Measurements from ENCODE around the gene DNAAF5. TPM values are rescaled to one million over a fixed set of nuclear protein-coding genes. Genes with fewer than 3 reads are reported as not detected.
"Not testable (repeated sequence)": the region's sequence is repeated elsewhere in the genome, so short reads cannot be mapped to it uniquely, and the experiment has no call there.

The DNAAF5 gene
- polyA plus RNA-seq, 1 experiment: 27.0 TPM

GRCh38 chr7:742791-743190 is 16.3 kb downstream of the DNAAF5 start:
- ChIA-PET CTCF (interaction anchor here (0.9 kb wide), 1 partner anchor 43 kb away, joined by 4 read pairs; no protein-coding TSS in a partner anchor), POLR2A (interaction anchor here (0.6 kb wide), 1 partner anchor 44 kb away, joined by 4 read pairs; no protein-coding TSS in a partner anchor)
- TF ChIP-seq, protein P1, sequence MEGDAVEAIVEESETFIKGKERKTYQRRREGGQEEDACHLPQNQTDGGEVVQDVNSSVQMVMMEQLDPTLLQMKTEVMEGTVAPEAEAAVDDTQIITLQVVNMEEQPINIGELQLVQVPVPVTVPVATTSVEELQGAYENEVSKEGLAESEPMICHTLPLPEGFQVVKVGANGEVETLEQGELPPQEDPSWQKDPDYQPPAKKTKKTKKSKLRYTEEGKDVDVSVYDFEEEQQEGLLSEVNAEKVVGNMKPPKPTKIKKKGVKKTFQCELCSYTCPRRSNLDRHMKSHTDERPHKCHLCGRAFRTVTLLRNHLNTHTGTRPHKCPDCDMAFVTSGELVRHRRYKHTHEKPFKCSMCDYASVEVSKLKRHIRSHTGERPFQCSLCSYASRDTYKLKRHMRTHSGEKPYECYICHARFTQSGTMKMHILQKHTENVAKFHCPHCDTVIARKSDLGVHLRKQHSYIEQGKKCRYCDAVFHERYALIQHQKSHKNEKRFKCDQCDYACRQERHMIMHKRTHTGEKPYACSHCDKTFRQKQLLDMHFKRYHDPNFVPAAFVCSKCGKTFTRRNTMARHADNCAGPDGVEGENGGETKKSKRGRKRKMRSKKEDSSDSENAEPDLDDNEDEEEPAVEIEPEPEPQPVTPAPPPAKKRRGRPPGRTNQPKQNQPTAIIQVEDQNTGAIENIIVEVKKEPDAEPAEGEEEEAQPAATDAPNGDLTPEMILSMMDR (IDR thresholded peaks at IDR 0.05; ENCODE audit: insufficient read depth, low read depth, low read length): no peak
- Histone ChIP-seq H3K4me3 (ENCODE audit: low read depth, low read length) (no peak overlapping the region), H3K27me3 (ENCODE audit: control insufficient read depth, insufficient read depth, low read length) (no peaks in the 10 kb centered on the region), H3K36me3 (ENCODE audit: control insufficient read depth, insufficient read depth, low read length) (peaks cover 13% of the 10 kb centered on the region)
- no peak for DNase-seq (ENCODE audit: low read depth)

- H3K4me3 ChIP-seq (ENCODE audit: low read depth, low read length); CTCF ChIA-PET; H3K27me3 ChIP-seq (ENCODE audit: control insufficient read depth, insufficient read depth, low read length); DNase-seq (ENCODE audit: low read depth): not testable (repeated sequence)
- POLR2A ChIA-PET: interaction anchor here (0.6 kb wide), 1 partner anchor 43 kb away, joined by 4 read pairs; no protein-coding TSS in a partner anchor
- peaks cover 13% of the 10 kb centered on the region for H3K36me3 ChIP-seq (ENCODE audit: control insufficient read depth, insufficient read depth, low read length)
These were observed 17.0 kb downstream of the DNAAF5 start for GRCh38 chr7:743341-744127.

- CTCF ChIA-PET; DNase-seq (ENCODE audit: low read depth); H3K27me3 ChIP-seq (ENCODE audit: control insufficient read depth, insufficient read depth, low read length); POLR2A ChIA-PET; H3K4me3 ChIP-seq (ENCODE audit: low read depth, low read length): not testable (repeated sequence)
- peaks cover 12% of the 10 kb centered on the region for H3K36me3 ChIP-seq (ENCODE audit: control insufficient read depth, insufficient read depth, low read length)
These were observed 17.6 kb downstream of the DNAAF5 start for GRCh38 chr7:744128-744520.

- no peak overlapping the region for H3K4me3 ChIP-seq (ENCODE audit: low read depth, low read length)
- peaks cover 9% of the 10 kb centered on the region; the same call in 1 of the 2 replicates for H3K36me3 ChIP-seq (ENCODE audit: control insufficient read depth, insufficient read depth, low read length)
- POLR2A ChIA-PET: no interaction called here
- TF ChIP-seq, protein P1 (IDR thresholded peaks at IDR 0.05; ENCODE audit: insufficient read depth, low read depth, low read length): no peak
- no peak for DNase-seq (ENCODE audit: low read depth)
- no peaks in the 10 kb centered on the region for H3K27me3 ChIP-seq (ENCODE audit: control insufficient read depth, insufficient read depth, low read length)
- CTCF ChIA-PET: no interaction called here
These were observed 18.4 kb downstream of the DNAAF5 start for GRCh38 chr7:744854-745430.

DNA sequence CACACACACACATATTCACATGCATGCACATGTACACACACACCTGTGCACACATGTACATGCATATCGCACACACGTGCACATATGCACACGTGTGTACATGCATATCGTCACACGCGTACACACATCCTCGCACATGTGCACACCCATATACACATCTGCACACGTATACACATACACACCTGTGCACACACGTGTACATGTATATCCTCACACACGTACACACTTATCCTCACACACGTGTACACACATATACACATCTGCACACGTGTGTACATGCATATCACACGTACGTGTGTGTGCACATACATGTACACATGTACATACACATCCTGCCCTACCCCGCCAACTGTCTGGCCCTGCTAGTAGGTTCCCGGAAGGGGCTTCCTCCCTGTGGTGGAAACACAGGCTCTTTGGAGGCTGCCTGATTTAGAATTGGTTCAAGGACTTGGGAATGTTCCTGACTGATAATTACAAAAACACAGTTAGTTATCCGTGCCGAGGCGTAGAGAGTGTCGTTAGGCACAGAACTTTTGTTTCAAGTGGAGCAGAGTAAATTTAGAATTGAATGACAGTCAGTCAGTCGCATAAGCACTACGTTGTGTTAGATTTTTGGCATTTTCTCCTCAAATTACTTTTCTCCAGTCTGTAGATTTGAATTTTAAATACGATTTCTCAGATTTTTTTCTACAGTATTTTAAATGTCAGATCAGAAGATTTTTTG is 19.1 kb downstream of the DNAAF5 start:
- peaks cover 7% of the 10 kb centered on the region; the same call in 1 of the 2 replicates for H3K36me3 ChIP-seq (ENCODE audit: control insufficient read depth, insufficient read depth, low read length)
- H3K4me3 ChIP-seq (ENCODE audit: low read depth, low read length): no peak overlapping the region
- H3K27me3 ChIP-seq (ENCODE audit: control insufficient read depth, insufficient read depth, low read length): no peaks in the 10 kb centered on the region
- no peak for DNase-seq (ENCODE audit: low read depth)
- TF ChIP-seq, protein P1 (IDR thresholded peaks at IDR 0.05; ENCODE audit: insufficient read depth, low read depth, low read length): no peak
- POLR2A ChIA-PET: no interaction called here
- CTCF ChIA-PET: no interaction called here

Measured in BJ (cell line).